Neural progenitor cell (in vitro differentiated cells): Measurements from ENCODE around the gene BCL2L12.

Experiments used
- EZH2 ChIP-seq: fragments of 200-600 bp; sonication (generic); IDR thresholded peaks from 2 replicates; pipeline ENCODE4 v1.6.1; 2017; ENCODE audit warnings: antibody characterized with exemption, mild to moderate bottlenecking, moderate library complexity
- TF ChIP-seq, protein P1 (sequence below): fragments of 200-600 bp; sonication (generic); IDR thresholded peaks from 2 replicates; pipeline ENCODE4 v1.5.1; 2017; ENCODE audit warnings: antibody characterized with exemption, mild to moderate bottlenecking

DNA sequence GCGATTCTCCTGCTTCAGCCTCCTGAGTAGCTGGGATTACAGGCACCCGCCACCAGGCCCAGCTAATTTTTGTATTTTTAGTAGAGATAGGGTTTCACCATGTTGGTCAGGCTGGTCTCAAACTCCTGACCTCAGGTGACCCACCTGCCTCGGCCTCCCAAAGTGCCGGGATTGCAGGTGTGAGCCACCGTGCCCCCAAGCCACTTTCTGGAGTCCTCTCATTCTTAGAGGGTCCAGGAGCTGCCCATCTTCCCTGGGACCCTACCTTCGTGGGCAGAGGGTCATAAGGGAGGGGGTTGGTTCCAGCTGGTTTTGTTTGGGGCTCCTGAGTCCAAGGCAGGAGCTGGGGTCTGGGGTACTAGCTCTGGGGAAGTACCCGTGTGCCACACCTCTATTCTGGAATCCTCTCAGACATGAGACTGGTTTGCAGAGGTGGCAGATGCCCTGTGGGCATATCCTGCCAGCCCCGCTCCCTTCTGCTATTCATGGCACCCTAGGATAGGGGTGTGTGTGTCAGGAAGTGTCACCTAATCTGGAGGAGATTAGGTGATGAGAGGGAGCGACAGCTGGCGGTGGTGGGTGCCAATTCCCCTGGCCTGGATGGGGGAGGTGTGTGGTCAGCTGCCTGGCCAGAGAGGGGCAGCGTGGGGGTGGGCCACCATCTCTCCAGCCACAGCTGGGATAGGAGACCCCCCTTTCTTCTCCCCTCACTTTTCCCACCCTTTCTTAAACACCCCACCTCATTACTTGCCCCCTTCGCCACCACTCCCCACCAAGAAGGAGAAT, 13.4 kb downstream of the BCL2L12 start:
- TF ChIP-seq, protein P1, sequence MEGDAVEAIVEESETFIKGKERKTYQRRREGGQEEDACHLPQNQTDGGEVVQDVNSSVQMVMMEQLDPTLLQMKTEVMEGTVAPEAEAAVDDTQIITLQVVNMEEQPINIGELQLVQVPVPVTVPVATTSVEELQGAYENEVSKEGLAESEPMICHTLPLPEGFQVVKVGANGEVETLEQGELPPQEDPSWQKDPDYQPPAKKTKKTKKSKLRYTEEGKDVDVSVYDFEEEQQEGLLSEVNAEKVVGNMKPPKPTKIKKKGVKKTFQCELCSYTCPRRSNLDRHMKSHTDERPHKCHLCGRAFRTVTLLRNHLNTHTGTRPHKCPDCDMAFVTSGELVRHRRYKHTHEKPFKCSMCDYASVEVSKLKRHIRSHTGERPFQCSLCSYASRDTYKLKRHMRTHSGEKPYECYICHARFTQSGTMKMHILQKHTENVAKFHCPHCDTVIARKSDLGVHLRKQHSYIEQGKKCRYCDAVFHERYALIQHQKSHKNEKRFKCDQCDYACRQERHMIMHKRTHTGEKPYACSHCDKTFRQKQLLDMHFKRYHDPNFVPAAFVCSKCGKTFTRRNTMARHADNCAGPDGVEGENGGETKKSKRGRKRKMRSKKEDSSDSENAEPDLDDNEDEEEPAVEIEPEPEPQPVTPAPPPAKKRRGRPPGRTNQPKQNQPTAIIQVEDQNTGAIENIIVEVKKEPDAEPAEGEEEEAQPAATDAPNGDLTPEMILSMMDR: no peak
- TF ChIP-seq EZH2: no peak
